Ovary (tissue), 9 donors: ENCODE results near the gene VKORC1L1. TPM values are rescaled to one million over a fixed set of nuclear protein-coding genes. Genes with fewer than 3 reads are reported as not detected.

Experiments
- DNase-seq, 5 donors: peaks; one replicate each; pipeline ENCODE4 v3.0.0-alpha.2; 2019 to 2020
- H3K27ac ChIP-seq, 2 donors: fragments of 200-600 bp; one replicate each; pipeline versions ENCODE4 v1.5.1 to v1.8.0; 2019 to 2022
- H3K27me3 ChIP-seq: fragments of 200-600 bp; one replicate; pipeline ENCODE4 v1.8.0; 2022
- H3K36me3 ChIP-seq: fragments of 200-600 bp; sonication (generic); one replicate; pipeline ENCODE4 v1.5.1; 2019
- H3K4me1 ChIP-seq: one replicate; pipeline ENCODE4 v1.8.1; 2013; ENCODE audit warnings: mild to moderate bottlenecking, moderate library complexity; ENCODE audit not compliant: insufficient read depth
- H3K4me3 ChIP-seq: fragments of 200-600 bp; sonication (generic); one replicate; pipeline ENCODE4 v1.5.1; 2017
- H3K9me3 ChIP-seq, 2 donors: fragments of 200-600 bp in 1 of 2; sonication (generic) in 1 of 2; one replicate each; pipeline versions ENCODE4 v1.5.1 to v1.8.1; 2013 to 2019; ENCODE audit warnings: mild to moderate bottlenecking in 1 of 2, moderate library complexity in 1 of 2
- EP300 ChIP-seq: sonication (generic); formaldehyde crosslinking; IDR thresholded peaks from one replicate; pipeline ENCODE4 v1.6.1; 2017; ENCODE audit warnings: antibody characterized with exemption
- POLR2A ChIP-seq: fragments of 450-650 bp; IDR thresholded peaks from one replicate; pipeline ENCODE4 v1.6.1; 2017; ENCODE audit warnings: antibody characterized with exemption, mild to moderate bottlenecking, moderate library complexity
- WGBS, 3 donors: extraction: QIAGEN DNeasy Blood & Tissue Kit in 1 of 3; methylation state at CpG; one replicate each; pipeline versions ENCODE4 v1.1.5 to v1.1.7; 2013 to 2017; 5-methylcytosine and 5-hydroxymethylcytosine counted together
- intact Hi-C, 4 donors: fragments of 100-400 bp; cut with DNase I; formaldehyde crosslinking; loops; one replicate each; pipeline versions ENCODE4 v1.11.0 to v1.15.1; 2022 to 2023
- polyA plus RNA-seq, 2 donors: library from polyadenylated mRNA; stranded (reverse); fragments of 200-250 nt in 1 of 2; fragments of 350-450 nt in 1 of 2; fragmentation: Illumina TruSeq in 1 of 2; extraction: RNeasy Lipid Tissue Mini Kit (QIAGEN cat#74804) in 1 of 2; gene quantifications; one replicate each; pipeline ENCODE4 v1.2.3, GENCODE V29; 2013 to 2014
- total RNA-seq, 7 donors: library from RNA; depleted of rRNA in 2 of 7; stranded (reverse); fragments of >200 nt in 2 of 7; fragmentation: NEBNext Ultra II Directional in 3 of 7; extraction: Animal tissue kit (Norgen Biotek cat#: 25700) in 3 of 7; gene quantifications; one replicate each; pipeline versions ENCODE4 v1.1.0 to v1.2.4, GENCODE V29; 2016 to 2023
- TF ChIP-seq, protein P1 (sequence below), 3 donors: fragments of 450-650 bp in 2 of 3; fragments of 200-600 bp in 1 of 3; IDR thresholded peaks; one replicate each; pipeline versions ENCODE4 v1.5.1 to v1.8.0; 2016 to 2022; ENCODE audit warnings: antibody characterized with exemption in 3 of 3, mild to moderate bottlenecking in 1 of 3
- donor health status: DM: no; HTN: no; CAD: no; lungs with moderate emphysema.
- donor health status: DM: no; HTN: no; CAD: no.
- donor health status: Bipolar disorder and iron deficiency.
- donor health status: DM: yes; HTN: yes; CAD: no.
- donor health status: DM: no; HTN: no; CAD: no.
- donor health status: DM: yes; HTN: yes; CAD: no.

Gene VKORC1L1
- total and polyA plus RNA-seq, 9 donors = 11.8 to 38.0 (median 24.8) TPM

DNA sequence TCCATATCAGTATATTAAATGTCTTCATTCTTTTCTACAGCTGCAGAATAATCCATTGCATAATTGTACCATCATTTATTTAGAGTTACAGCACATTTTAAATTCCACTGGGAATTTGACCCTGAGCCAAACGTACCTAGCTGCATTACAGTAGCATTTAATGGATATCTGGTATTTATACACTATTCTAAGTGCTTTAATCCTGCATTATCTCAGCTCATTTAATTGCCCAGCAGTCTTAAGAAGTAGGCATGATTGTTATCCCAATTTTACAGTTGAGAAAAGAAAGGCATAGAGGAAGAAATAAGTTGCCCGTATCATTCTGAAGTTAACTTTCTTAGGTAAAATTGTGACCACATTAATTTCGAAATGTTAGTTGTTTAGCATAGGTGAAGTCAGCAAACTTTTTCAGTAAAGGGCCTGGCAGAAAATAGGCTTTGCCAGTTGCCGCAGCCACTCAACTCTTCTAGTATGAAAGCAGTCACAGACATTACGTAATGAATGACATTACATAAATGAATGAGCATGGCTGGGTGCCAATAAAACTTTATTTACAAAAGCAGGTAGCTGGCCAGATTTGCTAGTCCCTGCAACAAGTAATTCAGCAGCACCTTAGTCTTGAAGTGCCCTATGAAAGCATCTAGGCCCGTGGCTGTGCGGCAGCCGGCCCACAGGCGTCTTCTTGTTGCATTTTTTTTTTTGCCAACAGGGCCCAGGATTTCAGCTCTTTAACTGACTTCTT is 79.1 kb downstream of the VKORC1L1 start:
- Histone ChIP-seq H3K27ac (no peak overlapping the region), H3K36me3 (no peaks in the 10 kb centered on the region), H3K4me3 (no peak overlapping the region), H3K9me3 (no peaks in the 10 kb centered on the region), H3K4me1 (peaks cover 3% of the 10 kb centered on the region), H3K27me3 (no peaks in the 10 kb centered on the region)
- no peak for DNase-seq
- TF ChIP-seq EP300 = no peak
- TF ChIP-seq POLR2A = no peak
- TF ChIP-seq, protein P1, sequence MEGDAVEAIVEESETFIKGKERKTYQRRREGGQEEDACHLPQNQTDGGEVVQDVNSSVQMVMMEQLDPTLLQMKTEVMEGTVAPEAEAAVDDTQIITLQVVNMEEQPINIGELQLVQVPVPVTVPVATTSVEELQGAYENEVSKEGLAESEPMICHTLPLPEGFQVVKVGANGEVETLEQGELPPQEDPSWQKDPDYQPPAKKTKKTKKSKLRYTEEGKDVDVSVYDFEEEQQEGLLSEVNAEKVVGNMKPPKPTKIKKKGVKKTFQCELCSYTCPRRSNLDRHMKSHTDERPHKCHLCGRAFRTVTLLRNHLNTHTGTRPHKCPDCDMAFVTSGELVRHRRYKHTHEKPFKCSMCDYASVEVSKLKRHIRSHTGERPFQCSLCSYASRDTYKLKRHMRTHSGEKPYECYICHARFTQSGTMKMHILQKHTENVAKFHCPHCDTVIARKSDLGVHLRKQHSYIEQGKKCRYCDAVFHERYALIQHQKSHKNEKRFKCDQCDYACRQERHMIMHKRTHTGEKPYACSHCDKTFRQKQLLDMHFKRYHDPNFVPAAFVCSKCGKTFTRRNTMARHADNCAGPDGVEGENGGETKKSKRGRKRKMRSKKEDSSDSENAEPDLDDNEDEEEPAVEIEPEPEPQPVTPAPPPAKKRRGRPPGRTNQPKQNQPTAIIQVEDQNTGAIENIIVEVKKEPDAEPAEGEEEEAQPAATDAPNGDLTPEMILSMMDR (IDR thresholded peaks at IDR 0.05) = no peak
- intact Hi-C loops = no loop called here
- WGBS, 3 donors = 90 to 91% (median 90%) methylated on average over 9 of the region's 9 CpGs

DNA sequence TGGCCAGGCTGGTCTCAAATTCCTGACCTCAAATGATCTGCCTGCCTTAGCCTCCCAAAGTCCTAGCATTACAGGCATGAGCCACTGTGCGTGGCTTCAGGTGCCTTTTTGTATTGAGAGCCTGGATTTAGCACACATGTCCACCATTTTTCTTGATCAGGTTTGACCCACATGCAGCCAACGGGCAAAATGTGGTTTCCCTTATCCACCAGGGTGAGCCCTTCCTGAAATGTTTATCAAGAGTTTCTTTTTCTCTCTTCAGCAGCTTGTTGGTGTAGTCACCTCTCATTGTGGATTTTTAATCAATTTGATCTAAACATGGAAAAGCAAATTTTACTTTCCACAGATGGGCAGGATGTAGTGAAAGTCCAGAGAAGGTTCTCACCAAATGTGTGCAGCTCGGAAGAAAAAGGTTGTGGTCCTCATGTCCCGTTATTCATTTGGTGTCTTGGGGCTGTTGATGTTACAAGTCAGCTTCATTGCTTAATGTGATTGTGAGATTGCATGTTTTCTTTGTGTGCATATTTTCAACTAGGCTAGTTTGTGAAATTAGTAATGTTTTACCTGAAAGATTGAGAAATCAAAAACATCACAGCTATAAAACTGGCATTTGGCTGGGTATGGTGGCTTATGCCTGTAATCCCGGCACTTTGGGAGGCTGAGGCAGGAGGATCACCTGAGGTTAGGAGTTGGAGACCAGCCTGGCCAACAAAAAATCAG is 80.3 kb downstream of the VKORC1L1 start:
- DNase-seq = no peak
- no peaks in the 10 kb centered on the region for H3K27me3 ChIP-seq
- TF ChIP-seq POLR2A (no peak), EP300 (no peak)
- TF ChIP-seq, protein P1 (IDR thresholded peaks at IDR 0.05) = no peak
- H3K4me1 ChIP-seq = no peaks in the 10 kb centered on the region
- no peaks in the 10 kb centered on the region for H3K9me3 ChIP-seq
- H3K27ac ChIP-seq = no peak overlapping the region
- intact Hi-C loops = no loop called here
- no peaks in the 10 kb centered on the region for H3K36me3 ChIP-seq
- H3K4me3 ChIP-seq = no peak overlapping the region
- 95 to 96% (median 96%) methylated on average over 5 of the region's 5 CpGs for WGBS, 3 donors

DNA sequence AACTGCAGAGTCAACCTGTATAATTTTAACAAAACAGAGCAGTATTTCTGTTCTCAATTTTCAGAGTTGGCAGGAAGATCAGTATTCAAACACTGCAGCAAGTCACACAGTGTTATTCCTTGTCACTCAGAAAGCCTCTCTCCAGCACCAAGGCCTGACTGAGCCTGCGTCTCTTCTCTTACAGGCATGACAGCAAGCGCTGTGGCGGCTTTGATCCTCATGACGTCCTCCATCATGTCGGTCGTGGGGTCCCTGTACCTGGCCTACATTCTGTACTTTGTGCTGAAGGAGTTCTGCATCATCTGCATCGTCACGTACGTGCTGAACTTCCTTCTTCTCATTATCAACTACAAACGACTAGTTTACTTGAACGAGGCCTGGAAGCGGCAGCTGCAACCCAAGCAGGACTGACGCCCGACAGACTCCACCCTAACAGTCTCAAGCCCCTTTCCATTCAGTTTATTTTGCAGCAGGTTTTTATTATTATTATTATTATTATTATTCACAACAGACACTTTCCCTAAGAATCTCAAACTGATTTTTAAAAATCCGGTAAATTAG is 81.1 kb downstream of the VKORC1L1 start:
- Histone ChIP-seq H3K36me3 (no peaks in the 10 kb centered on the region), H3K9me3 (no peaks in the 10 kb centered on the region), H3K27me3 (no peaks in the 10 kb centered on the region), H3K27ac (no peak overlapping the region), H3K4me1 (no peaks in the 10 kb centered on the region), H3K4me3 (no peak overlapping the region)
- intact Hi-C loops = no loop called here
- DNase-seq = no peak
- WGBS, 3 donors = 91 to 92% (median 91%) methylated on average over 15 of the region's 15 CpGs
- TF ChIP-seq POLR2A (no peak), EP300 (no peak)
- TF ChIP-seq, protein P1 (IDR thresholded peaks at IDR 0.05) = no peak

DNA sequence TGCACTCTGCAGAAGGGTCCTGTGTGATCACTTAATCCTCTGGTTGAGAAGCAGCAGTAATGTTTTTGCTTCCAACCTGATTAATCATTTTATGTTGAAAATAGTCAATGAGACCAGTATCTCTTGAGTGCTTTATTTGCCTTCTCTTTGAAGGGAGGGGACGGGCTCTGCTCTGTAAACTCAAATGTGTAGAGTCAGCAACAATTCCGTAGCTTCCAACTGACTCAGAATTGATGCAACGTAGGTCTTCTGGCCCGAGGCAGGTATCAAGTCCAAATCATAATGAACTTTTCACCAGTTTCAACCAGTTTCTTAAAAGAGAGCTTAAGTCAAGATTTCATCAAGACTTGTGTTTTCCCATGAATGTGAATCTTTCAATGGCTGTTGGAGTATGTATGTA is 82.8 kb downstream of the VKORC1L1 start:
- Histone ChIP-seq H3K4me3 (no peak overlapping the region), H3K4me1 (no peaks in the 10 kb centered on the region), H3K27me3 (no peaks in the 10 kb centered on the region), H3K9me3 (no peaks in the 10 kb centered on the region), H3K27ac (no peak overlapping the region), H3K36me3 (no peaks in the 10 kb centered on the region)
- WGBS, 3 donors = 42 to 88% (median 64%) methylated on average over 4 of the region's 4 CpGs
- no peak for DNase-seq
- TF ChIP-seq EP300 (no peak), POLR2A (no peak)
- TF ChIP-seq, protein P1 (IDR thresholded peaks at IDR 0.05) = no peak
- intact Hi-C loops = no loop called here
